ENCODE measurements around the gene PDZK1IP1.

The PDZK1IP1 gene

GRCh38 chr1:47137925-47138615 is 51.8 kb downstream of the PDZK1IP1 start:
- Histone ChIP-seq H2BK12ac (ENCODE audit: low read length) (no peak overlapping the region), H3K27ac (ENCODE audit: low read depth, low read length) (no peak overlapping the region), H3K36me3 (ENCODE audit: control insufficient read depth in 1 of 2, insufficient read depth in 2 of 2, low read length in 2 of 2) (no peaks in the 10 kb centered on the region), H3K9ac (ENCODE audit: low read length) (no peak overlapping the region), H4K12ac (ENCODE audit: low read depth, low read length) (no peak overlapping the region), H3K4me1 (ENCODE audit: control insufficient read depth in 1 of 2, insufficient read depth in 2 of 2, low read length in 2 of 2) (no peaks in the 10 kb centered on the region), H3K79me2 (ENCODE audit: control insufficient read depth, insufficient read depth, low read length, poor library complexity) (no peaks in the 10 kb centered on the region), H4K91ac (ENCODE audit: low read depth, low read length) (no peak overlapping the region), H3K79me1 (ENCODE audit: low read length) (no peaks in the 10 kb centered on the region), H2BK5ac (ENCODE audit: low read depth, low read length, poor library complexity) (no peak overlapping the region), H2BK120ac (ENCODE audit: insufficient read depth, low read length, poor library complexity) (no peak overlapping the region), H3K27me3 (ENCODE audit: insufficient read depth, low read length) (no peaks in the 10 kb centered on the region), H3K14ac (ENCODE audit: low read length) (no peak overlapping the region), H3K4me3 (ENCODE audit: low read depth, low read length) (no peak overlapping the region), H2AFZ (ENCODE audit: insufficient read depth, low read length, poor library complexity) (no peak overlapping the region), H3K9me3 (ENCODE audit: insufficient read depth, low read depth, low read length) (peaks cover 2% of the 10 kb centered on the region), H3K4me2 (ENCODE audit: low read length) (no peak overlapping the region), H3K23ac (ENCODE audit: low read length) (no peak overlapping the region), H4K8ac (ENCODE audit: low read depth, low read length) (no peak overlapping the region), H3K4ac (ENCODE audit: low read depth, low read length) (no peak overlapping the region), H3K18ac (ENCODE audit: low read length) (no peak overlapping the region), H2AK5ac (ENCODE audit: low read length) (no peak overlapping the region)
- DNase-seq, result no peak
- WGBS (ENCODE audit: extremely low coverage, insufficient coverage, insufficient read length), result no CpG with 5 or more reads among the region's 5 CpGs

- H3K27ac ChIP-seq (ENCODE audit: low read depth, low read length), result no peak within 1 kb of the TSS
- no peak within 1 kb of the TSS for H4K12ac ChIP-seq (ENCODE audit: low read depth, low read length)
- no peak within 1 kb of the TSS for H3K9ac ChIP-seq (ENCODE audit: low read length)
- H3K79me1 ChIP-seq (ENCODE audit: low read length), result no peaks in the 10 kb centered on the region
- no peaks in the 10 kb centered on the region for H3K27me3 ChIP-seq (ENCODE audit: insufficient read depth, low read length)
- no peak within 1 kb of the TSS for H4K91ac ChIP-seq (ENCODE audit: low read depth, low read length)
- no peak within 1 kb of the TSS for H2BK120ac ChIP-seq (ENCODE audit: insufficient read depth, low read length, poor library complexity)
- no peaks in the 10 kb centered on the region for H3K4me1 ChIP-seq (ENCODE audit: control insufficient read depth in 1 of 2, insufficient read depth in 2 of 2, low read length in 2 of 2)
- H3K4me2 ChIP-seq (ENCODE audit: low read length), result no peak within 1 kb of the TSS
- no peak for DNase-seq
- no peak within 1 kb of the TSS for H3K4me3 ChIP-seq (ENCODE audit: low read depth, low read length)
- no CpG with 5 or more reads among the region's 4 CpGs for WGBS (ENCODE audit: extremely low coverage, insufficient coverage, insufficient read length)
- peaks cover 2% of the 10 kb centered on the region for H3K9me3 ChIP-seq (ENCODE audit: insufficient read depth, low read depth, low read length)
- H3K36me3 ChIP-seq (ENCODE audit: control insufficient read depth in 1 of 2, insufficient read depth in 2 of 2, low read length in 2 of 2), result no peaks in the 10 kb centered on the region
- no peak within 1 kb of the TSS for H4K8ac ChIP-seq (ENCODE audit: low read depth, low read length)
- no peak within 1 kb of the TSS for H2AFZ ChIP-seq (ENCODE audit: insufficient read depth, low read length, poor library complexity)
- H3K4ac ChIP-seq (ENCODE audit: low read depth, low read length), result no peak within 1 kb of the TSS
- H2BK12ac ChIP-seq (ENCODE audit: low read length), result no peak within 1 kb of the TSS
- H2BK5ac ChIP-seq (ENCODE audit: low read depth, low read length, poor library complexity), result no peak within 1 kb of the TSS
- no peak within 1 kb of the TSS for H3K18ac ChIP-seq (ENCODE audit: low read length)
- no peaks in the 10 kb centered on the region for H3K79me2 ChIP-seq (ENCODE audit: control insufficient read depth, insufficient read depth, low read length, poor library complexity)
- H3K23ac ChIP-seq (ENCODE audit: low read length), result no peak within 1 kb of the TSS
- H2AK5ac ChIP-seq (ENCODE audit: low read length), result no peak within 1 kb of the TSS
- H3K14ac ChIP-seq (ENCODE audit: low read length), result no peak within 1 kb of the TSS
These were observed 52.6 kb downstream of the PDZK1IP1 start, which contains the start of gene CYP4A22 for GRCh38 chr1:47137198-47137597. CYP4A22 (plus strand) TSS chr1:47137441; CDS start chr1:47137486, 45 bp downstream.

Measured in trophoblast cell (in vitro differentiated cells and primary cell).